Nephron progenitor cell (in vitro differentiated cells): ENCODE measurements around the gene FLRT1.

Source experiments
- DNase-seq: peaks from one replicate; pipeline ENCODE4 v3.0.0; 2021
- H3K27ac Mint-ChIP-seq: 2 replicates; pipeline ENCODE4 v1.8.0; 2021; ENCODE audit warnings: mild to moderate bottlenecking, moderate library complexity, mixed read lengths
- H3K27me3 Mint-ChIP-seq: 2 replicates; pipeline ENCODE4 v1.8.0; 2021; ENCODE audit warnings: mild to moderate bottlenecking, low read depth, mixed read lengths; ENCODE audit not compliant: poor library complexity
- H3K36me3 Mint-ChIP-seq: 2 replicates; pipeline ENCODE4 v1.8.0; 2021; ENCODE audit warnings: low read depth, mixed read lengths
- H3K4me1 Mint-ChIP-seq: 2 replicates; pipeline ENCODE4 v1.8.0; 2021; ENCODE audit warnings: mixed read lengths
- H3K4me3 Mint-ChIP-seq: 2 replicates; pipeline ENCODE4 v1.8.0; 2021; ENCODE audit warnings: mild to moderate bottlenecking, moderate library complexity, mixed read lengths
- H3K9me3 Mint-ChIP-seq: 2 replicates; pipeline ENCODE4 v1.8.0; 2021; ENCODE audit warnings: mild to moderate bottlenecking, moderate library complexity, mixed read lengths
- TF ChIP-seq, protein P1 (sequence below): fragments of 200-600 bp; sonication (generic); IDR thresholded peaks from 2 replicates; pipeline ENCODE4 v1.5.0; 2021; ENCODE audit warnings: antibody characterized with exemption

Gene FLRT1

DNA sequence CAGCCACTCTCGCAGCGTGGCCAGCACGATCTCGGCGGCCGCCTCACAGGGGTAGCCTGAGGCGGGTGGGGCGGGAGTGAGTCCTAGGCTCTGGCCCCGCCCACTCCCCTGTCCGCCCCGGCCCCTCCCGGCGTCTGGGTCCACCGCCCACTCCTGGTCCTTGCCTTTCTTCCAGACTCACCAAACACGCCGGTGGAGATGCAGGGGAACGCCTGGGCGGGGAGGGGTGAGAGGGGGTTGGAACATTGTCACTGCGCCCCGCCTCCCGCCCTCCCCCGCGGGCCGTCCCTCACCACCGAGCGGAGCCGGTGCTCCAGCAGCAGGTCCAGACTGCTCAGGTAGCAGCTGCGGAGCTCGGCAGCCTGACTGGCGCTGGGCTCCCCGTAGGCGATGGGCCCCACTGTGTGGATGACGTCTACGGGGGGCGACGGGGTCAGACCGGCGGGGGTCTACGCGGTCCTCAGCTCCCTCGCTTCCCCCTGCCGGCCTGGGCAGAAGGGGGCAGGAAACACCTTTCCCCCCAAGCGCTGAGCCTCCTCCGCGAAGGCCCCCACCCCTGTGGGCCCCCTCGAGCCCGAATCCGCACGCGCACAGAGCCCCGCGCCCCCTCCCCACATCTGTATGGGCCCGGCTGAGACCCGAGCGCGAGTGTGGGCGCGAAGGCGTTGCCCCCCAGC is 36.2 kb upstream of the FLRT1 start:
- Mint-ChIP-seq H3K4me3 (no peak overlapping the region), H3K36me3 (peaks cover 21% of the 10 kb centered on the region), H3K27me3 (peaks cover 34% of the 10 kb centered on the region), H3K9me3 (no peaks in the 10 kb centered on the region), H3K27ac (no peak overlapping the region), H3K4me1 (peaks cover 31% of the 10 kb centered on the region)
- TF ChIP-seq, protein P1, sequence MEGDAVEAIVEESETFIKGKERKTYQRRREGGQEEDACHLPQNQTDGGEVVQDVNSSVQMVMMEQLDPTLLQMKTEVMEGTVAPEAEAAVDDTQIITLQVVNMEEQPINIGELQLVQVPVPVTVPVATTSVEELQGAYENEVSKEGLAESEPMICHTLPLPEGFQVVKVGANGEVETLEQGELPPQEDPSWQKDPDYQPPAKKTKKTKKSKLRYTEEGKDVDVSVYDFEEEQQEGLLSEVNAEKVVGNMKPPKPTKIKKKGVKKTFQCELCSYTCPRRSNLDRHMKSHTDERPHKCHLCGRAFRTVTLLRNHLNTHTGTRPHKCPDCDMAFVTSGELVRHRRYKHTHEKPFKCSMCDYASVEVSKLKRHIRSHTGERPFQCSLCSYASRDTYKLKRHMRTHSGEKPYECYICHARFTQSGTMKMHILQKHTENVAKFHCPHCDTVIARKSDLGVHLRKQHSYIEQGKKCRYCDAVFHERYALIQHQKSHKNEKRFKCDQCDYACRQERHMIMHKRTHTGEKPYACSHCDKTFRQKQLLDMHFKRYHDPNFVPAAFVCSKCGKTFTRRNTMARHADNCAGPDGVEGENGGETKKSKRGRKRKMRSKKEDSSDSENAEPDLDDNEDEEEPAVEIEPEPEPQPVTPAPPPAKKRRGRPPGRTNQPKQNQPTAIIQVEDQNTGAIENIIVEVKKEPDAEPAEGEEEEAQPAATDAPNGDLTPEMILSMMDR: no peak
- peak; percentile 79 for DNase-seq

DNA sequence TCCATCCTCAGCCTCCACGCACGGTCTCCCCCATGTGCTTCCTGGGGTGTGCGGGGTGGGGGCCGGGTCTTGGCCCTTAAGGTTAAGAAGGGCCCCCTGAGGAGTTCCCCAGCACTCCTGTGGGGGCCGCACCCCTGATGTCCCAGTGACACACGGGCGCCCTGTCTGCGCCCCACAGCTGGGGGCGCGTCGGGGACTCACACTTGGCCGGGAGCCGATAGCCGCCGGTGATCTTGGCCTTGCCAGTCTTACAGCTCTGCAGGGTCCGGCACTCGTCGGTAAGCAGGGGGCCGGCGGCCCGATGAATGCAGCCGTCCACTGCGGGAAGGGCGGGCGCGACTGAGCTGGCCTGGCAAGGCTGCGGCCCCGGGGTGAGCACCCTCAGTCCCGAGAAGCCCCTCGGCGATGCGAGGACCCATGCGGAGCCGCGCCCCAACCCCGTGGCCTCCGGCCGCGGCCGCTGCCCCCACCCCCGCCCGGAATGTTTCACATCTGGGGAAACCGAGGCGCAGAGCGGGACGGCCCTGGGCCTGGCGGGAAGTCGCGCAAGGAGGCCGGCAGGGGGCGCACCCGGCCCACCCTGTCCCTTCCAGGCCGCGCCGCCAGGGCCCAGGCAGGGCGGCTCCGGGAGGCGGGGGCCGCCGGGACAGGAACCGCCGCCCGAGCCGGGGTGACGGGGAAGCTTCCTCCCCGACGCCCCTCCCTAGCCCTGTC is 35.5 kb upstream of the FLRT1 start:
- Mint-ChIP-seq H3K4me1 (peaks cover 31% of the 10 kb centered on the region), H3K9me3 (no peaks in the 10 kb centered on the region), H3K27ac (no peak overlapping the region), H3K27me3 (peaks cover 38% of the 10 kb centered on the region), H3K36me3 (peaks cover 14% of the 10 kb centered on the region), H3K4me3 (no peak overlapping the region)
- peak; percentile 79 for DNase-seq
- TF ChIP-seq, protein P1: peak; percentile 66

DNA sequence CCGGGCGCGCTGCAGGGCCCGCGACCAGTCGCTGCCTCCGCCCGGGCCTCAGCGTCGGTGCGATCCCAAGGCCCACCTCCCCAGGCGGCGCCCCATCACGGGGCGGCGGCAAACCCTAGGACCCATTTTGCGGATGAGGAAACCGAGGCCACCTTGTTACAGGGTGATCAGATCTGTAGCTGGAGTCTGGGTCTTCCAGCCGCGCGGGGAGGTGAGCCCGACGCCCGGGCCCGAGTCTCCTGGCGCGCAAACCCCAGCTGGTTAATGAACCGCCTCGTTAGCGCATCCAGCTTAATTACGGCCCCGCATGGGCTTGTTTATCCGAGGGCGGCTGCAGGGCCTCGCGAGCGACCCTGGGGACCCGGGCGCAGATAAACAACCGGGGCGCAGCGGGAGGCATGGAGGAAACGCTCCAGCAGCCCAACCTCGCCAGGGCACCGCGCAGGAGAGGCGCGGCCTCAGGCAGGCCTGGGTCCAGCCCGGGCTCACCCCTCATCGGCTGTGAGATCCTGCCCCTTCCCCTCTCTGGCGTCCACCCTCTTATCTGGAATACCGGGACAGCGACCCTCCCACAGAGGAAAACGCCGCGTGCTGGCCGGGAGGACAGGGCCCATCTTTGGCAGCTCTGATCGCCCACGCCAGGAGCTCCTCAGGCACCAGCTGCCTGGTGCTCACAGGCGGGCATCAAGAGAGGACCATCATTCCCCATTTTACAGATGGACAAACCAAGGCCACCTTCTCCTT is 34.8 kb upstream of the FLRT1 start:
- no peak for DNase-seq
- H3K4me3 Mint-ChIP-seq: no peak overlapping the region

DNA sequence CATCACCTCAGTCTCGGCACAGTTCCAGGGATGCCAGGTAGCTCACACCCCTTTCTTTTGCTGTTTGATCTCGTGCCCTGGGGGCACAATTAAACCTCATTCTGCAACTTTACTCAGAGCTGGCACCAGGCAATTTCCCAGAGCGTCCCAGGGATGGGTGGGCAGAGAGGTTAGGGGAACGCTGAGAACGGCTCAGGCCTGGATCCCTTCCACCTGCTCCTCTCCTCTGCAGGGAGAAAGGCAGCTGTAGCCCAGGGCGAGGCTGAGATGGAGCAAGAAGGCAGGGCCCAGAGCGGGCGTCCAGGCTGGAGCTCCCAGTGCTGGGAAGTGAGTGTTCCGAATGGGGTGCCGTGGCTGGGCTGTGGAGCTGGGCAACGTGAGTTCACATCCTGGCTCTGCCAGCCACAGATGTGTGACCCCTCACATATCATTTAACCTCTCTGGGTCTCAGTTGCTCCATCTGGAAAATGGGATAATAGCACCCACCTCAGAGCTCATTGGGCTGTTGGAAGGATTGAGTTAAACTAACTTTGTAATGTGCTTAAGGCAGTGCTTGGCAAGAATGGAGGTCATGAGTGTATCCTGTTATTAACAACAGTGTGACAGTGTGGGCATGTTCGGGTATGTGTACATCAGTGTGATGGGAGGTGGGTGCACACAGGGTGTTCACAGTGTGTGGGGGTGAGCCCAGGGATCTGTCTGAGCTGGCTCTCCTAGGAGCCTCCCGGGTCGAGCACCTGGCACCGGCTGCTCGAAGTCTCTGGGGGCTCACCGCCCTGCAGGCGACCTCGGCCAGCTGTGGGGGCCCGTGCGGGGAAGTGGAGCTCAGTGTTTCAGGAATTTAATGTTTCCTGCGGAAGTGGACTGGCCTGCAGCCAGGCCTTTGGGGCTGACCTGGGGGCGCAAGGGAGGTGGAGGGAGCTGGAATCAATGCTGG is 34.0 kb upstream of the FLRT1 start:
- DNase-seq: no peak

More for the DNA sequence above, 34.8 kb upstream of the FLRT1 start:
- H3K36me3 Mint-ChIP-seq: peaks cover 14% of the 10 kb centered on the region
- TF ChIP-seq, protein P1: no peak
- no peak overlapping the region for H3K27ac Mint-ChIP-seq
- H3K9me3 Mint-ChIP-seq: no peaks in the 10 kb centered on the region
- peaks cover 31% of the 10 kb centered on the region for H3K4me1 Mint-ChIP-seq
- H3K27me3 Mint-ChIP-seq: peaks cover 45% of the 10 kb centered on the region

More for the DNA sequence above, 34.0 kb upstream of the FLRT1 start:
- H3K27me3 Mint-ChIP-seq: peaks cover 53% of the 10 kb centered on the region
- TF ChIP-seq, protein P1: no peak
- H3K4me1 Mint-ChIP-seq: peaks cover 34% of the 10 kb centered on the region
- H3K36me3 Mint-ChIP-seq: peaks cover 14% of the 10 kb centered on the region
- H3K27ac Mint-ChIP-seq: no peak overlapping the region
- no peaks in the 10 kb centered on the region for H3K9me3 Mint-ChIP-seq
- no peak overlapping the region for H3K4me3 Mint-ChIP-seq
